EL (cell line): ENCODE measurements around the gene AAMP.
"Not testable (repeated sequence)": the region's sequence is repeated elsewhere in the genome, so short reads cannot be mapped to it uniquely, and the experiment has no call there.

Experiments used
- DNase-seq: peaks from one replicate; pipeline ENCODE4 v3.0.0-alpha.2; 2016

AAMP gene

GRCh38 chr2:218273908-218274249, 3.9 kb upstream of the AAMP start:
- no peak for DNase-seq

GRCh38 chr2:218273214-218273907, 3.4 kb upstream of the AAMP start:
- not testable (repeated sequence) for DNase-seq

GRCh38 chr2:218272531-218273212, 2.7 kb upstream of the AAMP start:
- DNase-seq, result peak; percentile 91

GRCh38 chr2:218271865-218272530, 2.1 kb upstream of the AAMP start:
- DNase-seq, result no peak

GRCh38 chr2:218271487-218271797, 1.5 kb upstream of the AAMP start:
- no peak for DNase-seq

GRCh38 chr2:218270721-218271486, 967 bp upstream of the AAMP start:
- peak; percentile 23 for DNase-seq

- no peak for DNase-seq
Measured at GRCh38 chr2:218267259-218267658, 2.7 kb downstream of the AAMP start.

- DNase-seq, result no peak
Measured at GRCh38 chr2:218266316-218266979, 3.5 kb downstream of the AAMP start.

GRCh38 chr2:218265626-218266025, 4.3 kb downstream of the AAMP start:
- DNase-seq, result no peak

- no peak for DNase-seq
Measured at GRCh38 chr2:218264773-218265561, 5.0 kb downstream of the AAMP start.

- DNase-seq, result no peak
Measured at GRCh38 chr2:218263817-218264641, 5.9 kb downstream of the AAMP start.

- DNase-seq, result no peak
Measured at GRCh38 chr2:218262631-218263586, 7.0 kb downstream of the AAMP start.

- DNase-seq, result no peak
Measured at GRCh38 chr2:218262237-218262600, 7.7 kb downstream of the AAMP start.

- no peak for DNase-seq
Measured at GRCh38 chr2:218261423-218262236, 8.3 kb downstream of the AAMP start.

- DNase-seq, result no peak
Measured at GRCh38 chr2:218260742-218261422, 9.1 kb downstream of the AAMP start, which contains the start of gene GPBAR1. TSS of gene GPBAR1 (plus strand) at chr2:218261015. CDS start at chr2:218262725, 1,710 bp downstream.

GRCh38 chr2:218260166-218260565, 9.8 kb downstream of the AAMP start:
- DNase-seq, result no peak

GRCh38 chr2:218259099-218259961, 10.6 kb downstream of the AAMP start:
- DNase-seq, result peak; percentile 82
